Measurements from ENCODE around the gene CCN5.

DNA sequence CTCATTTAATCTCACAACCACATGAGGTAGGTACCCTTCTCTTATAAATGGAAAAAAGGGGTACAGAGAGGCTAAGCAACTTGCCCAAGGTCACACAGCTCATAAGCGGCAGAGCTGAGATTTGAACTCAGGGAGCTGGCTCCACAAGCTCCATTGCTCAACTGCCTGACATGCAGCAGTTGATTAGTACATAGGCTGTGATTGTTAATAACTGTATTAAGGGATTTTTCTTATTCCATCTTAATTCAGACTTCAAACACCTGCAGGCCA, 6.6 kb downstream of the CCN5 start:
- TF ChIP-seq EZH2 (IDR thresholded peaks at IDR 0.05; ENCODE audit: low read depth, low read length, severe bottlenecking) (no peak), CEBPB (IDR thresholded peaks at IDR 0.05; ENCODE audit: low read depth, low read length) (no peak), HDAC6 (IDR thresholded peaks at IDR 0.05; ENCODE audit: low read depth, low read length) (no peak)
- TF ChIP-seq, protein P1, sequence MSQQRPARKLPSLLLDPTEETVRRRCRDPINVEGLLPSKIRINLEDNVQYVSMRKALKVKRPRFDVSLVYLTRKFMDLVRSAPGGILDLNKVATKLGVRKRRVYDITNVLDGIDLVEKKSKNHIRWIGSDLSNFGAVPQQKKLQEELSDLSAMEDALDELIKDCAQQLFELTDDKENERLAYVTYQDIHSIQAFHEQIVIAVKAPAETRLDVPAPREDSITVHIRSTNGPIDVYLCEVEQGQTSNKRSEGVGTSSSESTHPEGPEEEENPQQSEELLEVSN (IDR thresholded peaks at IDR 0.05): no peak

Data from H1 (cell line).